ENCODE measurements around the gene ASCC1. TPM values are rescaled to one million over a fixed set of nuclear protein-coding genes. Genes with fewer than 3 reads are reported as not detected.
"Not testable (repeated sequence)": the region's sequence is repeated elsewhere in the genome, so short reads cannot be mapped to it uniquely, and the experiment has no call there.

Gene ASCC1
- polyA plus RNA-seq, 1 experiment: 18.5 TPM

GRCh38 chr10:72226418-72227027, 10.4 kb upstream of the ASCC1 start:
- CTCF ChIA-PET: interaction anchor here (1.3 to 6.1 kb wide), 4 partner anchors 71 to 269 kb away, joined by 3 to 37 read pairs (median 6); no protein-coding TSS in a partner anchor
- TF ChIP-seq CTCF (IDR thresholded peaks at IDR 0.05; ENCODE audit: insufficient read depth, low read depth, low read length): no peak
- Histone ChIP-seq H3K27me3 (ENCODE audit: control insufficient read depth, insufficient read depth, low read length) (no peaks in the 10 kb centered on the region), H3K36me3 (ENCODE audit: control insufficient read depth, insufficient read depth, low read length) (peaks cover 11% of the 10 kb centered on the region), H3K4me3 (ENCODE audit: low read depth, low read length) (no peak overlapping the region)
- DNase-seq (ENCODE audit: low read depth): no peak
- POLR2A ChIA-PET: interaction anchor here (0.7 kb wide), 1 partner anchor 51 kb away, joined by 4 read pairs; no protein-coding TSS in a partner anchor

GRCh38 chr10:72224191-72224590, 8.1 kb upstream of the ASCC1 start:
- not testable (repeated sequence) for H3K4me3 ChIP-seq (ENCODE audit: low read depth, low read length); H3K27me3 ChIP-seq (ENCODE audit: control insufficient read depth, insufficient read depth, low read length); H3K36me3 ChIP-seq (ENCODE audit: control insufficient read depth, insufficient read depth, low read length); DNase-seq (ENCODE audit: low read depth)
- CTCF ChIA-PET: interaction anchor here (0.7 to 6.1 kb wide), 16 partner anchors 12 to 402 kb away, joined by 3 to 42 read pairs (median 4); partner anchors contain the start of gene DDIT4
- POLR2A ChIA-PET: interaction anchor here (1.2 kb wide), 1 partner anchor 176 kb away, joined by 11 read pairs; no protein-coding TSS in a partner anchor

GRCh38 chr10:72223743-72224101, 7.6 kb upstream of the ASCC1 start:
- no peak for DNase-seq (ENCODE audit: low read depth)
- POLR2A ChIA-PET: interaction anchor here (1.2 kb wide), 1 partner anchor 175 kb away, joined by 11 read pairs; no protein-coding TSS in a partner anchor

GRCh38 chr10:72221278-72221677, 5.2 kb upstream of the ASCC1 start:
- no peak overlapping the region for H3K4me3 ChIP-seq (ENCODE audit: low read depth, low read length)
- POLR2A ChIA-PET: no interaction called here
- CTCF ChIA-PET: interaction anchor here (1.4 to 6.1 kb wide), 5 partner anchors 49 to 265 kb away, joined by 4 to 42 read pairs (median 6); no protein-coding TSS in a partner anchor
- peaks cover 7% of the 10 kb centered on the region; the same call in 1 of the 2 replicates for H3K36me3 ChIP-seq (ENCODE audit: control insufficient read depth, insufficient read depth, low read length)
- no peak for DNase-seq (ENCODE audit: low read depth)
- H3K27me3 ChIP-seq (ENCODE audit: control insufficient read depth, insufficient read depth, low read length): no peaks in the 10 kb centered on the region
- TF ChIP-seq CTCF (IDR thresholded peaks at IDR 0.05; ENCODE audit: insufficient read depth, low read depth, low read length): no peak

More at GRCh38 chr10:72223743-72224101, 7.6 kb upstream of the ASCC1 start:
- Histone ChIP-seq H3K4me3 (ENCODE audit: low read depth, low read length) (no peak overlapping the region), H3K36me3 (ENCODE audit: control insufficient read depth, insufficient read depth, low read length) (peaks cover 7% of the 10 kb centered on the region), H3K27me3 (ENCODE audit: control insufficient read depth, insufficient read depth, low read length) (no peaks in the 10 kb centered on the region)
- CTCF ChIA-PET: interaction anchor here (0.7 to 6.1 kb wide), 15 partner anchors 13 to 402 kb away, joined by 3 to 42 read pairs (median 4); partner anchors contain the start of gene DDIT4
- TF ChIP-seq CTCF (IDR thresholded peaks at IDR 0.05; ENCODE audit: insufficient read depth, low read depth, low read length): no peak

GRCh38 chr10:72220637-72221036, 4.6 kb upstream of the ASCC1 start:
- no peak for DNase-seq (ENCODE audit: low read depth)
- POLR2A ChIA-PET: no interaction called here
- peaks cover 7% of the 10 kb centered on the region; the same call in 1 of the 2 replicates for H3K36me3 ChIP-seq (ENCODE audit: control insufficient read depth, insufficient read depth, low read length)
- CTCF ChIA-PET: interaction anchor here (4.1 to 6.1 kb wide), 2 partner anchors 95 to 172 kb away, joined by 37 to 42 read pairs; no protein-coding TSS in a partner anchor
- no peak overlapping the region for H3K4me3 ChIP-seq (ENCODE audit: low read depth, low read length)
- TF ChIP-seq CTCF (IDR thresholded peaks at IDR 0.05; ENCODE audit: insufficient read depth, low read depth, low read length): no peak
- H3K27me3 ChIP-seq (ENCODE audit: control insufficient read depth, insufficient read depth, low read length): no peaks in the 10 kb centered on the region

Measured in BJ (cell line).